GM19351 (cell line): ENCODE data around the gene AGBL4.

ENCODE experiments used
- ATAC-seq: cut with Tn5 transposase; IDR thresholded peaks from one replicate; pipeline ENCODE4 v1.9.1; 2021; ENCODE audit warnings: mild to moderate bottlenecking, moderate library complexity; ENCODE audit not compliant: unreplicated experiment

Gene AGBL4

GRCh38 chr1:48693674-48694320, 1330.0 kb downstream of the AGBL4 start:
- ATAC-seq = no peak

- no peak for ATAC-seq
Observed at GRCh38 chr1:48693180-48693579, 1330.6 kb downstream of the AGBL4 start.

- no peak for ATAC-seq
Observed at GRCh38 chr1:48692235-48692634, 1331.5 kb downstream of the AGBL4 start.

GRCh38 chr1:48691429-48692001, 1332.2 kb downstream of the AGBL4 start:
- ATAC-seq = no peak

- ATAC-seq = peak; percentile 90
Observed at GRCh38 chr1:48688102-48688760, 1335.5 kb downstream of the AGBL4 start.

GRCh38 chr1:48687282-48688045, 1336.3 kb downstream of the AGBL4 start:
- ATAC-seq = no peak

- no peak for ATAC-seq
Observed at GRCh38 chr1:48686159-48686558, 1337.6 kb downstream of the AGBL4 start.

- ATAC-seq = no peak
Observed at GRCh38 chr1:48684381-48684780, 1339.4 kb downstream of the AGBL4 start.

GRCh38 chr1:48683839-48684238, 1339.9 kb downstream of the AGBL4 start:
- no peak for ATAC-seq

- no peak for ATAC-seq
Observed at GRCh38 chr1:48681476-48682305, 1342.1 kb downstream of the AGBL4 start.

- no peak for ATAC-seq
Observed at GRCh38 chr1:48680411-48681035, 1343.2 kb downstream of the AGBL4 start.

- no peak for ATAC-seq
Observed at GRCh38 chr1:48679859-48680258, 1343.9 kb downstream of the AGBL4 start.

- no peak for ATAC-seq
Observed at GRCh38 chr1:48678710-48679505, 1344.8 kb downstream of the AGBL4 start.

GRCh38 chr1:48677306-48678287, 1346.2 kb downstream of the AGBL4 start:
- peak; percentile 64 for ATAC-seq

- peak; percentile 27 for ATAC-seq
Observed at GRCh38 chr1:48676822-48677221, 1346.9 kb downstream of the AGBL4 start.

- ATAC-seq = no peak
Observed at GRCh38 chr1:48676376-48676775, 1347.4 kb downstream of the AGBL4 start.

GRCh38 chr1:48675251-48675650, 1348.5 kb downstream of the AGBL4 start:
- ATAC-seq = no peak

- ATAC-seq = no peak
Observed at GRCh38 chr1:48674641-48675040, 1349.1 kb downstream of the AGBL4 start.
